ENCODE data around the gene SMIM21. TPM values are rescaled to one million over a fixed set of nuclear protein-coding genes. Genes with fewer than 3 reads are reported as not detected.

The SMIM21 gene
- total RNA-seq, 2 donors from 2014 or later, result not detected

GRCh38 chr18:75376004-75376403 lies 51.5 kb downstream of the SMIM21 start:
- Mint-ChIP-seq H3K4me3 (no peak overlapping the region), H3K36me3 (ENCODE audit: low read depth) (no peaks in the 10 kb centered on the region), H3K9me3 (no peaks in the 10 kb centered on the region), H3K27ac (no peak overlapping the region), H3K27me3 (peaks cover 5% of the 10 kb centered on the region), H3K4me1 (no peaks in the 10 kb centered on the region)
- peak; percentile 24 for ATAC-seq (replicated peaks)

- Mint-ChIP-seq H3K27ac (no peak overlapping the region), H3K4me1 (no peaks in the 10 kb centered on the region), H3K27me3 (peaks cover 7% of the 10 kb centered on the region), H3K36me3 (ENCODE audit: low read depth) (no peaks in the 10 kb centered on the region), H3K4me3 (no peak overlapping the region), H3K9me3 (no peaks in the 10 kb centered on the region)
- no peak for ATAC-seq (replicated peaks)
These were observed 52.2 kb downstream of the SMIM21 start for GRCh38 chr18:75375341-75375740.

GRCh38 chr18:75374466-75374865 lies 53.0 kb downstream of the SMIM21 start:
- Mint-ChIP-seq H3K4me1 (no peaks in the 10 kb centered on the region), H3K27ac (no peak overlapping the region), H3K9me3 (no peaks in the 10 kb centered on the region), H3K4me3 (no peak overlapping the region), H3K27me3 (peaks cover 5% of the 10 kb centered on the region), H3K36me3 (ENCODE audit: low read depth) (no peaks in the 10 kb centered on the region)
- no peak for ATAC-seq (replicated peaks)

- Mint-ChIP-seq H3K4me1 (peaks cover 4% of the 10 kb centered on the region), H3K36me3 (ENCODE audit: low read depth) (no peaks in the 10 kb centered on the region)
- ATAC-seq (replicated peaks), result no peak
These were observed 58.3 kb downstream of the SMIM21 start for GRCh38 chr18:75369026-75369721.

GRCh38 chr18:75365837-75366236 lies 61.7 kb downstream of the SMIM21 start:
- no peak for ATAC-seq (replicated peaks)
- peaks cover 4% of the 10 kb centered on the region for H3K4me1 Mint-ChIP-seq
- no peak overlapping the region for H3K4me3 Mint-ChIP-seq
- H3K27ac Mint-ChIP-seq, result no peak overlapping the region
- H3K36me3 Mint-ChIP-seq (ENCODE audit: low read depth), result no peaks in the 10 kb centered on the region
- no peaks in the 10 kb centered on the region for H3K27me3 Mint-ChIP-seq
- H3K9me3 Mint-ChIP-seq, result no peaks in the 10 kb centered on the region

More at GRCh38 chr18:75369026-75369721, 58.3 kb downstream of the SMIM21 start:
- H3K4me3 Mint-ChIP-seq, result no peak overlapping the region
- no peaks in the 10 kb centered on the region for H3K9me3 Mint-ChIP-seq
- peaks cover 4% of the 10 kb centered on the region for H3K27me3 Mint-ChIP-seq
- H3K27ac Mint-ChIP-seq, result no peak overlapping the region

- no peak overlapping the region for H3K4me3 Mint-ChIP-seq
- no peaks in the 10 kb centered on the region for H3K36me3 Mint-ChIP-seq (ENCODE audit: low read depth)
- H3K4me1 Mint-ChIP-seq, result peaks cover 4% of the 10 kb centered on the region
- H3K9me3 Mint-ChIP-seq, result no peaks in the 10 kb centered on the region
- H3K27ac Mint-ChIP-seq, result no peak overlapping the region
- H3K27me3 Mint-ChIP-seq, result no peaks in the 10 kb centered on the region
- ATAC-seq (replicated peaks), result no peak
These were observed 62.3 kb downstream of the SMIM21 start for GRCh38 chr18:75365254-75365629.

- Mint-ChIP-seq H3K27ac (no peak overlapping the region), H3K4me3 (no peak overlapping the region), H3K27me3 (peaks cover under 1% of the 10 kb centered on the region), H3K36me3 (ENCODE audit: low read depth) (no peaks in the 10 kb centered on the region), H3K4me1 (peaks cover 4% of the 10 kb centered on the region), H3K9me3 (no peaks in the 10 kb centered on the region)
- ATAC-seq (replicated peaks), result peak; percentile 59
These were observed 62.8 kb downstream of the SMIM21 start for GRCh38 chr18:75364512-75365253.

- Mint-ChIP-seq H3K9me3 (no peaks in the 10 kb centered on the region), H3K27ac (no peak overlapping the region), H3K27me3 (peaks cover 5% of the 10 kb centered on the region), H3K4me3 (no peak overlapping the region), H3K4me1 (peaks cover 4% of the 10 kb centered on the region), H3K36me3 (ENCODE audit: low read depth) (no peaks in the 10 kb centered on the region)
- ATAC-seq (replicated peaks), result no peak
These were observed 63.9 kb downstream of the SMIM21 start for GRCh38 chr18:75363446-75364225.

- peaks cover 2% of the 10 kb centered on the region for H3K9me3 Mint-ChIP-seq
- no peak overlapping the region for H3K4me3 Mint-ChIP-seq
- ATAC-seq (replicated peaks), result no peak
- no peaks in the 10 kb centered on the region for H3K36me3 Mint-ChIP-seq (ENCODE audit: low read depth)
- H3K27me3 Mint-ChIP-seq, result peaks cover 5% of the 10 kb centered on the region
- H3K4me1 Mint-ChIP-seq, result peaks cover 4% of the 10 kb centered on the region
- H3K27ac Mint-ChIP-seq, result no peak overlapping the region
These were observed 65.1 kb downstream of the SMIM21 start for GRCh38 chr18:75362435-75362834.

GRCh38 chr18:75360941-75361340 lies 66.6 kb downstream of the SMIM21 start:
- Mint-ChIP-seq H3K4me1 (peaks cover 4% of the 10 kb centered on the region), H3K27me3 (peaks cover 9% of the 10 kb centered on the region), H3K4me3 (no peak overlapping the region), H3K36me3 (ENCODE audit: low read depth) (no peaks in the 10 kb centered on the region), H3K27ac (no peak overlapping the region), H3K9me3 (peaks cover 7% of the 10 kb centered on the region)
- no peak for ATAC-seq (replicated peaks)

GRCh38 chr18:75360215-75360614 lies 67.3 kb downstream of the SMIM21 start:
- H3K4me3 Mint-ChIP-seq, result no peak overlapping the region

More at GRCh38 chr18:75360215-75360614, 67.3 kb downstream of the SMIM21 start:
- Mint-ChIP-seq H3K27ac (no peak overlapping the region), H3K36me3 (ENCODE audit: low read depth) (no peaks in the 10 kb centered on the region), H3K4me1 (peaks cover 4% of the 10 kb centered on the region), H3K9me3 (peaks cover 7% of the 10 kb centered on the region), H3K27me3 (peaks cover 9% of the 10 kb centered on the region)
- no peak for ATAC-seq (replicated peaks)

Other genes starting within 250 kb of the SMIM21 start
- gene PTGR3, start 218.6 kb downstream of the SMIM21 start, total RNA-seq, result 10 to 100 TPM; 20.9 to 27.3 TPM
- 10 to 100 TPM in 1 of 2 donors, 1 to 10 TPM in 1; 9.6 to 12.3 TPM for gene TSHZ1, start 216.9 kb downstream of the SMIM21 start, total RNA-seq

Measured in activated T-helper 17 cell treated with anti-CD3 and anti-CD28 coated beads, Interleukin-2, amount 50 U/mL, for 72 hours (primary cell).